ENCODE results near the gene SAMD4A. TPM values are rescaled to one million over a fixed set of nuclear protein-coding genes. Genes with fewer than 3 reads are reported as not detected.

SAMD4A gene
- total and polyA plus RNA-seq, 7 experiments from 2014 or later, result 0.73 to 5.7 (median 1.7) TPM; not detected in 2

DNA sequence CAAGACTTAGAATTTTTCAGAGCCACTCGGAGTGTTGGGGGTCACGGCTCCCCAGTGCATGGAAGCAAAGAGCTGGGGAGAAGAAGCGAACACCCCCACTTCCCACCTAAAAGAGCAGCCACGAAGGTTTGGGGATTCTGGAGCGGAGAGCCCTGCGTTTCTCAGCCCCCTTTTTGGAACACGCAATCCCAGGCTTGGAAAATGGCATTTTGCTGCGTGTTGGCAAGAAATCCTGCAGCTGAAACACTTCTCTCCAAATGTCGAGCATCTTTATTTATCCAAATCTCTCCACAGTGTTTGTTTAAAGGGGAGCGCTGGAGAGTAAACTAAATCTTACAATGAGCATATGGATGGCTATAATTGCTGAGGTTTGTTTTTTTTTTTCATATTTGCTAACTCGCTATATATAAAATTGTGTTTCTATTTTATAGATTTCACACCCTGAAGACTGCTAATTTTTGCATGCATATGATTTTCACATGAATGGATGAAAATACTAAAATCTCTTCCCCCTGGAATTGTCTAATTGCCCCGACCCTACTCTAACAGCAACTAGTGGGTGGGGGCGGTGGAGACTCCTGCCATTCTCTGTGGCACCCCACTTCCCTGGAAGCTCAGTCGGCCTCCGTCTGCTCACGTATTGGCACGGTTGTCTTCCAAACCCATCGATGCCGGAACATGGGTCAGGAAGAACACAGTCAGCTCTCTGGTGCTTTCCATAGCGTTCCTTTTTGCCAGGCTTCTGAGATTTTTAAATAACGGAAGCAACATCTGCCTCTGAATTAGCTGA, 215.2 kb downstream of the SAMD4A start:
- Mint-ChIP-seq H3K4me1 (peaks cover 0 to 14% (median 0%) of the 10 kb centered on the region in 7 donors), H3K27ac (no peak overlapping the region), H3K9me3 (no peaks in the 10 kb centered on the region), H3K36me3 (no peaks in the 10 kb centered on the region), H3K4me3 (no peak overlapping the region), H3K27me3 (peaks cover 0 to 8% (median 4%) of the 10 kb centered on the region in 5 donors)
- H3K27me3 ChIP-seq (ENCODE audit: control insufficient read depth in 2 of 2, insufficient read depth in 2 of 2, low read length in 2 of 2), result no peaks in the 10 kb centered on the region
- intact Hi-C loops (cut with micrococcal nuclease), result no loop called here
- no peaks in the 10 kb centered on the region for H3K36me3 ChIP-seq (ENCODE audit: control insufficient read depth in 2 of 3, insufficient read depth in 3 of 3, low read length in 3 of 3)
- no peak for DNase-seq
- no peaks in the 10 kb centered on the region for H3K9me3 ChIP-seq (ENCODE audit: control insufficient read depth in 2 of 3, low read length in 3 of 3)
- no peak for ATAC-seq
- no peak overlapping the region for H3K4me3 ChIP-seq (ENCODE audit: low read length)
- ChIA-PET POLR2A (interaction anchor here (0.6 kb wide), 1 partner anchor 11 kb away, joined by 3 read pairs; no protein-coding TSS in a partner anchor), CTCF (interaction anchor here (0.7 kb wide), 1 partner anchor 157 kb away, joined by 3 read pairs; no protein-coding TSS in a partner anchor)
- no peaks in the 10 kb centered on the region for H3K4me1 ChIP-seq (ENCODE audit: control insufficient read depth in 2 of 2, insufficient read depth in 2 of 2, low read length in 2 of 2)
- H3K27ac ChIP-seq (ENCODE audit: low read depth, low read length), result no peak overlapping the region

DNA sequence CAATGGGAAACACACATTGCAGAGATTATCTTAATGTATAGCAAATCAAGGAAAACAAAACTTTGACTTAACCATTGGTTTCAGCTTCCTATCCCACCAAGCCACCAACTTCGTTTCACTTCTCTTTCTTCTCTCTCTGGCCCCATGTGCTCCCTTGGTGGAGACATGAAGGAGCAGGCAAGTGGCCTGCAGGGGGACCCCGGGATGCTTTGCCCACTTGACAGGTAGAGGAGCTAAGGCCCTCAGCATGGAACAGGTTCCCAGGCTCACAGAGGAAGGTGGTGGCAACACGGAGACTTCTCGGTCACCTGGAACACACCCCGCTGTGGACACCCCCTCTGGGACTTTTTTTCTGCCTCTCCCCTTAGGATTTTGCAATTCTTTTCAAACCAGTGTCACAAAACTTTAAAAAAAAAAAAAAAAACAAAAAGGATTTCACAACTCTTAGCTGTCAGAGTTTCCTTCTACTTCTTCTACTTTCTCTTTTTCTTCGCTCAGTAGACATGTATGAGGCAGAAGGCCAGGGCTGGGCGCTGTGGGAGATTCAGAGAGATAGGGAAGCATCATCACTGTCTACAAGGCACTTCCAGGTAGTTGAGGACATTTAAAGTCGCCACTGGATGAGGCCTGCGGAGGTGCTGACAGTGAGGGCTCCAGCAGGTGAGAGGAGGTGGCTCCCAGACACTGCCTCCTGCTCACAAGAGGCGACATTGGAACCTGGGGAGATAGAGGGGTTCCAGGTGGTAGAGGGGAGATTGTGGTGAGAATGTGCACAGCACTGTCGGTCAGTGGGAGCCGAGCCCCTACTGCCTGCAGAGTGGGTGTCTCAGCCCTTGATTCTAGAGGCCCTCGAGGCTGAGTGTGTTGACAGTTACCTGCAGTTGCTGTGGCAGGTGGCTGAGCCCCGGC, 216.1 kb downstream of the SAMD4A start:
- Histone ChIP-seq H3K9me3 (ENCODE audit: control insufficient read depth in 2 of 3, low read length in 3 of 3) (no peaks in the 10 kb centered on the region), H3K4me1 (ENCODE audit: control insufficient read depth in 2 of 2, insufficient read depth in 2 of 2, low read length in 2 of 2) (no peaks in the 10 kb centered on the region), H3K4me3 (ENCODE audit: low read length) (no peak overlapping the region), H3K36me3 (ENCODE audit: control insufficient read depth in 2 of 3, insufficient read depth in 3 of 3, low read length in 3 of 3) (no peaks in the 10 kb centered on the region), H3K27ac (ENCODE audit: low read depth, low read length) (no peak overlapping the region), H3K27me3 (ENCODE audit: control insufficient read depth in 2 of 2, insufficient read depth in 2 of 2, low read length in 2 of 2) (no peaks in the 10 kb centered on the region)
- Mint-ChIP-seq H3K27ac (peak overlapping the region in 1 of 9 donors; percentile 6), H3K27me3 (peaks cover 0 to 6% (median 4%) of the 10 kb centered on the region in 5 donors), H3K4me1 (peaks cover 0 to 15% (median 0%) of the 10 kb centered on the region in 7 donors), H3K4me3 (no peak overlapping the region), H3K36me3 (no peaks in the 10 kb centered on the region), H3K9me3 (no peaks in the 10 kb centered on the region)
- peak; percentile 73 for ATAC-seq
- no peak for DNase-seq
- POLR2A ChIA-PET, result interaction anchor here (0.6 kb wide), 1 partner anchor 10 kb away, joined by 3 read pairs; no protein-coding TSS in a partner anchor
- intact Hi-C loops (cut with micrococcal nuclease), result no loop called here
- CTCF ChIA-PET, result no interaction called here

DNA sequence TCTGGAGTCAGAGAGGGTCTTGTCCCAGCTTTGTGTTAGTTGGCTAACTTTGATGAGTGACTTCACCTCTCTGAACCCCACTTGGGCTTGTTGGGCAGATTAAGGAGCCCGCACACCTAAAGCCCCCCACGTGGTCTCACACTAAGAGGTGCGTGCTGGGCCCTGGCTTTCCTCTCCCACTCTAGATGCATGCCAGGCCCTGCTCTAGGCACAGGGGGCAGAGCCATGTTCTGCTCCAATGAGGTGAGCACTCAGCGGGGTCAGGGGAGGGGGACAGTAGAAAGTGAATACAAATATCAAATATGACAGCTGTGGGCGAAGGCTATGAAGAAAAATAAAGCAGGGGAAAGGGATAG, 216.7 kb downstream of the SAMD4A start:
- intact Hi-C loops (cut with micrococcal nuclease), result no loop called here
- no peak for ATAC-seq
- Histone ChIP-seq H3K27ac (ENCODE audit: low read depth, low read length) (no peak overlapping the region), H3K4me3 (ENCODE audit: low read length) (no peak overlapping the region), H3K27me3 (ENCODE audit: control insufficient read depth in 2 of 2, insufficient read depth in 2 of 2, low read length in 2 of 2) (no peaks in the 10 kb centered on the region), H3K9me3 (ENCODE audit: control insufficient read depth in 2 of 3, low read length in 3 of 3) (no peaks in the 10 kb centered on the region), H3K36me3 (ENCODE audit: control insufficient read depth in 2 of 3, insufficient read depth in 3 of 3, low read length in 3 of 3) (no peaks in the 10 kb centered on the region), H3K4me1 (ENCODE audit: control insufficient read depth in 2 of 2, insufficient read depth in 2 of 2, low read length in 2 of 2) (no peaks in the 10 kb centered on the region)
- H3K4me3 Mint-ChIP-seq, result no peak overlapping the region
- CTCF ChIA-PET, result interaction anchor here (2.2 kb wide), 1 partner anchor 10 kb away, joined by 6 read pairs; no protein-coding TSS in a partner anchor
- POLR2A ChIA-PET, result no interaction called here
- H3K9me3 Mint-ChIP-seq, result no peaks in the 10 kb centered on the region
- H3K27ac Mint-ChIP-seq, result no peak overlapping the region
- H3K4me1 Mint-ChIP-seq, result peaks cover 0 to 15% (median 0%) of the 10 kb centered on the region in 7 donors
- DNase-seq, result no peak
- peaks cover 0 to 4% (median 3%) of the 10 kb centered on the region in 5 donors for H3K27me3 Mint-ChIP-seq
- no peaks in the 10 kb centered on the region for H3K36me3 Mint-ChIP-seq

DNA sequence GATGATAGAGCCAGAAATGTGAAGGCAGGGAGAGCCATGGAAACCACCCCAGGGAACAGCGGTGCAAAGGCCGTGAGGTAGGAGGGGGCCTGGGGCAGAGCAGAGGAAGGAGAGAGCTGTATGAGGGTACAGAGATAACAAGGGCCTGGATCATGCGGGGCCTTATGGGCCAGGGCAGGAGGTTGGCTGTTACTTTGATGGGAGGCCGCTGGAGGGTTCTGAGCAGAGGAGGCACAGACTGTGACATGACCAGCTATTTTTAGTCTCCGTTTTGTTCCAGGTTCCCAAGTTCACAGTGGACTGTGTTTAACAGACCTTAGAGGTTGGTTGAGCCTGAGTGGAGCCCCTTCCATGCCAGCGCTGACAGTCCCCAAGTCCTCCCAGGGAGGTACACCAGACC, 217.1 kb downstream of the SAMD4A start:
- ATAC-seq (no peak), DNase-seq (no peak)
- H3K9me3 Mint-ChIP-seq, result no peaks in the 10 kb centered on the region
- ChIA-PET POLR2A (no interaction called here), CTCF (interaction anchor here (2.2 kb wide), 1 partner anchor 10 kb away, joined by 6 read pairs; no protein-coding TSS in a partner anchor)
- H3K4me1 ChIP-seq (ENCODE audit: control insufficient read depth in 2 of 2, insufficient read depth in 2 of 2, low read length in 2 of 2), result no peaks in the 10 kb centered on the region
- no peak overlapping the region for H3K4me3 Mint-ChIP-seq
- no peaks in the 10 kb centered on the region for H3K36me3 Mint-ChIP-seq
- peaks cover 0 to 15% (median 0%) of the 10 kb centered on the region in 7 donors for H3K4me1 Mint-ChIP-seq
- H3K27me3 ChIP-seq (ENCODE audit: control insufficient read depth in 2 of 2, insufficient read depth in 2 of 2, low read length in 2 of 2), result no peaks in the 10 kb centered on the region
- no peak overlapping the region for H3K27ac Mint-ChIP-seq
- no peaks in the 10 kb centered on the region for H3K36me3 ChIP-seq (ENCODE audit: control insufficient read depth in 2 of 3, insufficient read depth in 3 of 3, low read length in 3 of 3)
- no peak overlapping the region for H3K27ac ChIP-seq (ENCODE audit: low read depth, low read length)
- intact Hi-C loops (cut with micrococcal nuclease), result no loop called here
- H3K9me3 ChIP-seq (ENCODE audit: control insufficient read depth in 2 of 3, low read length in 3 of 3), result no peaks in the 10 kb centered on the region
- H3K4me3 ChIP-seq (ENCODE audit: low read length), result no peak overlapping the region
- peaks cover 0 to 4% (median 3%) of the 10 kb centered on the region in 5 donors for H3K27me3 Mint-ChIP-seq

DNA sequence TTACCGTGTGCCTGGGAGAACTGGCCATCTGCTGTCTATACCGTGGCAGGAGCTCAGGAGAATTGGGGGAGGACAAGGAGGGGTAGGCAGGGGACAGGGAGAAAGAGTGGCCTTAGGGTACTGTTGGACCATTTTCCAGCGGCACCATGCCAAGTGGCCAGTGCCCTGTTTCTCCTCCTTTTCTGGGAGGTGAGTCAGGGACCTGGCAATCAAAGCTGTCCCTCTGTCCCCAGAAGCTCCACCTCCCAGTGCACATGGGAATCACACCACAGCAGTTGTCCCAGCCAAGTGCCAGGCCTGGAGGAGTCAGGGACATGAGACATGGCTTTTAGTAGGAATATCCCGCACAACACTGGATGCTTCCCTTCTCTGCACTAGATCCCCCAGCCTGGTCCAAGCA, 217.7 kb downstream of the SAMD4A start:
- Mint-ChIP-seq H3K9me3 (no peaks in the 10 kb centered on the region), H3K4me3 (no peak overlapping the region), H3K36me3 (no peaks in the 10 kb centered on the region), H3K27ac (no peak overlapping the region), H3K4me1 (peaks cover 0 to 15% (median 0%) of the 10 kb centered on the region in 7 donors), H3K27me3 (peaks cover 0 to 4% (median 3%) of the 10 kb centered on the region in 5 donors)
- ChIA-PET POLR2A (no interaction called here), CTCF (interaction anchor here (2.2 kb wide), 1 partner anchor 11 kb away, joined by 6 read pairs; no protein-coding TSS in a partner anchor)
- intact Hi-C loops (cut with micrococcal nuclease), result no loop called here
- no peak for ATAC-seq
- Histone ChIP-seq H3K27ac (ENCODE audit: low read depth, low read length) (no peak overlapping the region), H3K4me3 (ENCODE audit: low read length) (no peak overlapping the region), H3K36me3 (ENCODE audit: control insufficient read depth in 2 of 3, insufficient read depth in 3 of 3, low read length in 3 of 3) (no peaks in the 10 kb centered on the region), H3K9me3 (ENCODE audit: control insufficient read depth in 2 of 3, low read length in 3 of 3) (no peaks in the 10 kb centered on the region), H3K4me1 (ENCODE audit: control insufficient read depth in 2 of 2, insufficient read depth in 2 of 2, low read length in 2 of 2) (no peaks in the 10 kb centered on the region), H3K27me3 (ENCODE audit: control insufficient read depth in 2 of 2, insufficient read depth in 2 of 2, low read length in 2 of 2) (no peaks in the 10 kb centered on the region)
- no peak for DNase-seq

DNA sequence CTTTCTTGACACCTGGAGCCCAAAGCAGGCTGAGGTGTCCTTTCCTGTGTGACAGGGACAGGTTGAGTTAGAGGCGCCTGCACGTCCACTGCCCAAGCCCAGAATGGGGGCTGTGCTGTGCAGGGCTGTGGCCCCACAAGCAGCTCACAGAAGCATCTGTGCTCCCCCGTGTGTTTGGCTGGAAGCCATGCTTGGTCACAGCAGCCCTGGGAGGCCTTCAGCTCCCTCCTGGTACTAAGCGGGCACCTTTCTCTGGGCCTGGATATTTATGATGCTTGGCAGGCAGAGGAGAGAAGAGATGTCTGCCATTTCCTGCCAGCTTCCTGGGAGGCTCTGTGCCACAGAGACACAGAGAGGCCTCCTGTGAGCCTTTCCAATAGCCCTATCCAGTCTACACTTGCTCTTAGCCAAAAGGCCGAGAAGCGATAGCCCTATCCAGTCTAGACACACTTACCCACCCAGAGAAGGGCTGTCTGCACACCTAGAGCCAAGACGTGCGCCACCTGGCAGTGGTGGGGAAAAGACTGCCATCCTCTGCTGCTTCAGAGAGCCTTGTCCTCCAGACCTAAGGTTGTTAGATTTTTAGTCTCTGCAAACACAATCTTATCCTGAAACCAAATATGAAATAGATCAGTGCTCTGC, 218.3 kb downstream of the SAMD4A start:
- no peak for DNase-seq
- Histone ChIP-seq H3K27ac (ENCODE audit: low read depth, low read length) (no peak overlapping the region), H3K36me3 (ENCODE audit: control insufficient read depth in 2 of 3, insufficient read depth in 3 of 3, low read length in 3 of 3) (no peaks in the 10 kb centered on the region), H3K4me3 (ENCODE audit: low read length) (no peak overlapping the region), H3K9me3 (ENCODE audit: control insufficient read depth in 2 of 3, low read length in 3 of 3) (no peaks in the 10 kb centered on the region), H3K27me3 (ENCODE audit: control insufficient read depth in 2 of 2, insufficient read depth in 2 of 2, low read length in 2 of 2) (no peaks in the 10 kb centered on the region), H3K4me1 (ENCODE audit: control insufficient read depth in 2 of 2, insufficient read depth in 2 of 2, low read length in 2 of 2) (no peaks in the 10 kb centered on the region)
- Mint-ChIP-seq H3K36me3 (no peaks in the 10 kb centered on the region), H3K27me3 (peaks cover 0 to 4% (median 3%) of the 10 kb centered on the region in 5 donors), H3K9me3 (no peaks in the 10 kb centered on the region), H3K4me1 (peaks cover 0 to 15% (median 0%) of the 10 kb centered on the region in 7 donors), H3K27ac (no peak overlapping the region), H3K4me3 (no peak overlapping the region)
- intact Hi-C loops (cut with micrococcal nuclease), result no loop called here
- ChIA-PET POLR2A (interaction anchor here (0.6 kb wide), 1 partner anchor 1848 kb away, joined by 5 read pairs; no protein-coding TSS in a partner anchor), CTCF (interaction anchor here (2.2 kb wide), 1 partner anchor 11 kb away, joined by 6 read pairs; no protein-coding TSS in a partner anchor)
- no peak for ATAC-seq
